ENCODE measurements around the gene SLC26A8.
"Not testable (repeated sequence)": the region's sequence is repeated elsewhere in the genome, so short reads cannot be mapped to it uniquely, and the experiment has no call there.

Gene SLC26A8

GRCh38 chr6:35939259-35939658 lies 85.2 kb downstream of the SLC26A8 start:
- not testable (repeated sequence) for DNase-seq

GRCh38 chr6:35936681-35937359 lies 87.6 kb downstream of the SLC26A8 start:
- no peak for DNase-seq

- DNase-seq = no peak
Observed at GRCh38 chr6:35935469-35935868, 89.0 kb downstream of the SLC26A8 start.

- DNase-seq = no peak
Observed at GRCh38 chr6:35933844-35934243, 90.6 kb downstream of the SLC26A8 start.

GRCh38 chr6:35931873-35932272 lies 92.6 kb downstream of the SLC26A8 start:
- DNase-seq = not testable (repeated sequence)

GRCh38 chr6:35931120-35931561 lies 93.3 kb downstream of the SLC26A8 start:
- no peak for DNase-seq

GRCh38 chr6:35929601-35930000 lies 94.8 kb downstream of the SLC26A8 start:
- DNase-seq = no peak

GRCh38 chr6:35926509-35927215 lies 97.8 kb downstream of the SLC26A8 start:
- DNase-seq = no peak

- DNase-seq = no peak
Observed at GRCh38 chr6:35925961-35926360, 98.5 kb downstream of the SLC26A8 start.

GRCh38 chr6:35924146-35924545 lies 100.3 kb downstream of the SLC26A8 start:
- no peak for DNase-seq

- DNase-seq = no peak
Observed at GRCh38 chr6:35922139-35922554, 102.3 kb downstream of the SLC26A8 start.

GRCh38 chr6:35920793-35921732 lies 103.4 kb downstream of the SLC26A8 start, which contains the start of gene SRPK1:
Gene SRPK1, minus strand, starts transcription at chr6:35921098. Its CDS starts 42 bp downstream, at chr6:35921056.
- peak; percentile 89 to 92 for DNase-seq

- peak; percentile 59 to 62 for DNase-seq
Observed at GRCh38 chr6:35919827-35920751, 104.4 kb downstream of the SLC26A8 start.

GRCh38 chr6:35919085-35919826 lies 105.2 kb downstream of the SLC26A8 start:
- DNase-seq = no peak

- DNase-seq = not testable (repeated sequence)
Observed at GRCh38 chr6:35916893-35917292, 107.5 kb downstream of the SLC26A8 start.

GRCh38 chr6:35916056-35916455 lies 108.4 kb downstream of the SLC26A8 start:
- no peak for DNase-seq

GRCh38 chr6:35914536-35914935 lies 109.9 kb downstream of the SLC26A8 start:
- no peak for DNase-seq

- DNase-seq = no peak
Observed at GRCh38 chr6:35911871-35912653, 112.4 kb downstream of the SLC26A8 start.

GRCh38 chr6:35909571-35909970 lies 114.9 kb downstream of the SLC26A8 start:
- not testable (repeated sequence) for DNase-seq

GRCh38 chr6:35908753-35909401 lies 115.6 kb downstream of the SLC26A8 start:
- not testable (repeated sequence) for DNase-seq

Data from stimulated activated CD4-positive, alpha-beta T cell treated with anti-CD3 and anti-CD28 coated beads, Interleukin-2, amount 100 ng/mL, for 24 hours (primary cell).